HG03442 (cell line): ENCODE results near the gene STRA8.

ENCODE experiments used
- ATAC-seq: cut with Tn5 transposase; IDR thresholded peaks from one replicate; pipeline ENCODE4 v1.9.1; 2021; ENCODE audit warnings: mild to moderate bottlenecking, moderate library complexity; ENCODE audit not compliant: unreplicated experiment

The STRA8 gene

GRCh38 chr7:135235841-135236240 is 2.2 kb downstream of the STRA8 start:
- no peak for ATAC-seq

GRCh38 chr7:135236727-135237126 is 3.1 kb downstream of the STRA8 start:
- peak; percentile 67 for ATAC-seq

- ATAC-seq = no peak
Measured at GRCh38 chr7:135238112-135238744, 4.6 kb downstream of the STRA8 start.

GRCh38 chr7:135239263-135239662 is 5.6 kb downstream of the STRA8 start:
- no peak for ATAC-seq

- ATAC-seq = no peak
Measured at GRCh38 chr7:135240441-135240840, 6.8 kb downstream of the STRA8 start.

GRCh38 chr7:135242096-135242684 is 8.6 kb downstream of the STRA8 start:
- no peak for ATAC-seq

- no peak for ATAC-seq
Measured at GRCh38 chr7:135245226-135246190, 11.9 kb downstream of the STRA8 start.

GRCh38 chr7:135246191-135246825 is 12.7 kb downstream of the STRA8 start:
- no peak for ATAC-seq

- no peak for ATAC-seq
Measured at GRCh38 chr7:135247746-135248471, 14.3 kb downstream of the STRA8 start.

- no peak for ATAC-seq
Measured at GRCh38 chr7:135248546-135248945, 14.9 kb downstream of the STRA8 start.

GRCh38 chr7:135251496-135252391 is 18.1 kb downstream of the STRA8 start:
- peak; percentile 41 for ATAC-seq

GRCh38 chr7:135253851-135254771 is 20.5 kb downstream of the STRA8 start:
- ATAC-seq = no peak

- no peak for ATAC-seq
Measured at GRCh38 chr7:135257790-135258189, 24.2 kb downstream of the STRA8 start.

- no peak for ATAC-seq
Measured at GRCh38 chr7:135258585-135258984, 24.9 kb downstream of the STRA8 start.

- no peak for ATAC-seq
Measured at GRCh38 chr7:135259702-135260101, 26.1 kb downstream of the STRA8 start.

- ATAC-seq = no peak
Measured at GRCh38 chr7:135260470-135260869, 26.8 kb downstream of the STRA8 start.

GRCh38 chr7:135260930-135261721 is 27.5 kb downstream of the STRA8 start:
- no peak for ATAC-seq
